Astrocyte of the cerebellum (primary cell): ENCODE results near the gene ERRFI1.
A peak's percentile ranks its signal among the peaks of the same experiment; 100 is the strongest.

ENCODE experiments used
- DNase-seq: peaks from one replicate; pipeline ENCODE4 v3.0.0-alpha.2; 2011; ENCODE audit warnings: low read depth
- H3K4me3 ChIP-seq: 2 replicates; pipeline ENCODE4 v1.5.1; 2011; ENCODE audit warnings: mild to moderate bottlenecking, low read depth, low read length, moderate library complexity
- CTCF ChIP-seq: IDR thresholded peaks from 2 replicates; pipeline ENCODE4 v1.5.1; 2012; ENCODE audit warnings: low read length, low read depth, moderate library complexity, mild to moderate bottlenecking; ENCODE audit errors: missing control alignments
- in situ Hi-C: cut with HindIII; loops from 2 replicates; pipeline ENCODE4 v1.10.0; 2017; ENCODE audit warnings: low sequenced_read_pairs

The ERRFI1 gene

GRCh38 chr1:7985851-7986612, 40.1 kb downstream of the ERRFI1 start:
- in situ Hi-C loops = no loop called here
- no peak for TF ChIP-seq CTCF

GRCh38 chr1:7984811-7985210, 41.3 kb downstream of the ERRFI1 start:
- no peak for DNase-seq
- no peak overlapping the region for H3K4me3 ChIP-seq
- in situ Hi-C loops = no loop called here
- TF ChIP-seq CTCF = no peak

More at GRCh38 chr1:7985851-7986612, 40.1 kb downstream of the ERRFI1 start:
- DNase-seq = no peak
- no peak overlapping the region for H3K4me3 ChIP-seq

- DNase-seq = no peak
- in situ Hi-C loops = no loop called here
- no peak overlapping the region for H3K4me3 ChIP-seq
- no peak for TF ChIP-seq CTCF
Observed at GRCh38 chr1:7983086-7983778, 42.9 kb downstream of the ERRFI1 start.

GRCh38 chr1:7980984-7981383, 45.1 kb downstream of the ERRFI1 start:
- in situ Hi-C loops = no loop called here
- no peak for DNase-seq
- H3K4me3 ChIP-seq = no peak overlapping the region
- no peak for TF ChIP-seq CTCF

GRCh38 chr1:7975212-7975865, 50.8 kb downstream of the ERRFI1 start:
- no peak overlapping the region for H3K4me3 ChIP-seq
- in situ Hi-C loops = no loop called here
- DNase-seq = peak; percentile 60
- TF ChIP-seq CTCF = peak; percentile 95

- DNase-seq = no peak
- in situ Hi-C loops = no loop called here
- no peak overlapping the region for H3K4me3 ChIP-seq
- no peak for TF ChIP-seq CTCF
Observed at GRCh38 chr1:7973086-7973485, 53.0 kb downstream of the ERRFI1 start.
